ENCODE data around the gene FITM1. TPM values are rescaled to one million over a fixed set of nuclear protein-coding genes. Genes with fewer than 3 reads are reported as not detected.

Gene FITM1
- total and polyA plus RNA-seq, 8 donors, result 2.7 to 12.0 (median 4.0) TPM

- DNase-seq (no peak), FAIRE-seq (no peak), ATAC-seq (no peak)
- Histone ChIP-seq H3K4me3 (no peak overlapping the region), H3K36me3 (no peaks in the 10 kb centered on the region), H3K9me3 (no peaks in the 10 kb centered on the region), H3K27me3 (no peaks in the 10 kb centered on the region), H3K27ac (no peak overlapping the region), H3K4me1 (peaks cover 0 to 4% (median 0%) of the 10 kb centered on the region in 3 donors)
- intact Hi-C loops (cut with DNase I), result no loop called here
- TF ChIP-seq, protein P1, sequence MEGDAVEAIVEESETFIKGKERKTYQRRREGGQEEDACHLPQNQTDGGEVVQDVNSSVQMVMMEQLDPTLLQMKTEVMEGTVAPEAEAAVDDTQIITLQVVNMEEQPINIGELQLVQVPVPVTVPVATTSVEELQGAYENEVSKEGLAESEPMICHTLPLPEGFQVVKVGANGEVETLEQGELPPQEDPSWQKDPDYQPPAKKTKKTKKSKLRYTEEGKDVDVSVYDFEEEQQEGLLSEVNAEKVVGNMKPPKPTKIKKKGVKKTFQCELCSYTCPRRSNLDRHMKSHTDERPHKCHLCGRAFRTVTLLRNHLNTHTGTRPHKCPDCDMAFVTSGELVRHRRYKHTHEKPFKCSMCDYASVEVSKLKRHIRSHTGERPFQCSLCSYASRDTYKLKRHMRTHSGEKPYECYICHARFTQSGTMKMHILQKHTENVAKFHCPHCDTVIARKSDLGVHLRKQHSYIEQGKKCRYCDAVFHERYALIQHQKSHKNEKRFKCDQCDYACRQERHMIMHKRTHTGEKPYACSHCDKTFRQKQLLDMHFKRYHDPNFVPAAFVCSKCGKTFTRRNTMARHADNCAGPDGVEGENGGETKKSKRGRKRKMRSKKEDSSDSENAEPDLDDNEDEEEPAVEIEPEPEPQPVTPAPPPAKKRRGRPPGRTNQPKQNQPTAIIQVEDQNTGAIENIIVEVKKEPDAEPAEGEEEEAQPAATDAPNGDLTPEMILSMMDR (IDR thresholded peaks at IDR 0.05), result no peak
- 48 to 68% methylated on average over 3 of the region's 3 CpGs for WGBS, 2 donors
These were observed 47.0 kb upstream of the FITM1 start for GRCh38 chr14:24083462-24083861.

GRCh38 chr14:24084440-24084839, 46.0 kb upstream of the FITM1 start:
- no peaks in the 10 kb centered on the region for H3K36me3 ChIP-seq
- 94 to 100% methylated on average over 2 of the region's 2 CpGs for WGBS, 2 donors
- H3K9me3 ChIP-seq, result no peaks in the 10 kb centered on the region
- H3K27ac ChIP-seq, result no peak overlapping the region
- DNase-seq (no peak), ATAC-seq (no peak), FAIRE-seq (no peak)
- H3K27me3 ChIP-seq, result no peaks in the 10 kb centered on the region
- intact Hi-C loops (cut with DNase I), result no loop called here
- H3K4me3 ChIP-seq, result no peak overlapping the region
- TF ChIP-seq, protein P1 (IDR thresholded peaks at IDR 0.05), result no peak
- H3K4me1 ChIP-seq, result peaks cover 0 to 4% (median 0%) of the 10 kb centered on the region in 3 donors

- H3K4me3 ChIP-seq, result no peak overlapping the region
- H3K27ac ChIP-seq, result no peak overlapping the region
- H3K27me3 ChIP-seq, result no peaks in the 10 kb centered on the region
- no peaks in the 10 kb centered on the region for H3K9me3 ChIP-seq
- intact Hi-C loops (cut with DNase I), result no loop called here
- TF ChIP-seq, protein P1 (IDR thresholded peaks at IDR 0.05), result no peak
- ATAC-seq, result no peak
- no peak for DNase-seq
- 92 to 93% methylated on average over 3 of the region's 3 CpGs for WGBS, 2 donors
- no peak for FAIRE-seq
- H3K4me1 ChIP-seq, result peaks cover 0 to 4% (median 0%) of the 10 kb centered on the region in 3 donors
- no peaks in the 10 kb centered on the region for H3K36me3 ChIP-seq
These were observed 45.2 kb upstream of the FITM1 start for GRCh38 chr14:24085215-24085614.

DNA sequence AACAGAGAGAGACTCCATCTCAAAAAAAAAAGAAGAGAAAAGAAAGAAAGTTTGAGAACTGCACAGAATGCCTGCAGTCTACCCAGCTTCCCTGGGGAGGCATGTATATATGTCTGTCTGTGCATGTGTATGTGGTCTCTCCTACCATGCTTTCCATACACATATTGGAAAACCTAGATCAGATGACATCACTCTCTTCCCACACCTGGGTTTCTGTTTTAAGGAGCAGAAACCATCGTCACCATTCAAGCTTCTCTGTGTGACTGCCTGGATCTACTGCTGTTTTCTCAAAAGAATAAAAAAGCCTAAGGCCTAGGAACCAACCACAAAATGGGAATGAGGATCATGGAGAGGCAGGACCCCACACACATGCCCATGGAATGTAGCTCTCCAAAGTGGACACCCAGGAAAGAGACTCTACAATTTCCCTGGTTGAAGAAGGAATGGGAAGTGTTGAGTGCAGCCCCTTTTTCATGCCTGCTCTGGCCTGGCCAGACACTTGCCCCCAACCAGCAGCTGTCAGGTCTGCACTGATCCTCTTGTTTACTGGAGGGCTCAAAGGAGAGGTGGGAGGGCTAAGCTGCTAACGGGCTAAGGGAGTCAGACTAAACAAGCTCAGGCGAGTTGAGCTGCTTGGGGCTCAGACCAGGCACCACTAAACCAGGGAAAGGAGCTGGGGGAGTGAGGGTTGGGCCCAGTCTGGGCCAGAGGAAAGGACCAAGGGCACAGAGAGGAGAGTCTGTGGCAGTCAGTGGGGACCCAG, 44.1 kb upstream of the FITM1 start:
- ATAC-seq, result no peak
- Histone ChIP-seq H3K4me3 (no peak overlapping the region), H3K27me3 (no peaks in the 10 kb centered on the region), H3K36me3 (no peaks in the 10 kb centered on the region), H3K9me3 (no peaks in the 10 kb centered on the region), H3K27ac (no peak overlapping the region), H3K4me1 (peaks cover 0 to 4% (median 0%) of the 10 kb centered on the region in 3 donors)
- no peak for DNase-seq
- FAIRE-seq, result no peak
- TF ChIP-seq, protein P1 (IDR thresholded peaks at IDR 0.05), result no peak
- WGBS, 2 donors, result 84 to 97% methylated on average over 3 of the region's 3 CpGs
- intact Hi-C loops (cut with DNase I), result no loop called here

- TF ChIP-seq, protein P1 (IDR thresholded peaks at IDR 0.05), result no peak
- Histone ChIP-seq H3K9me3 (no peaks in the 10 kb centered on the region), H3K27ac (no peak overlapping the region), H3K27me3 (no peaks in the 10 kb centered on the region), H3K4me3 (no peak overlapping the region), H3K4me1 (peaks cover 0 to 6% (median 5%) of the 10 kb centered on the region in 3 donors), H3K36me3 (no peaks in the 10 kb centered on the region)
- FAIRE-seq, result no peak
- 86 to 100% methylated on average over 1 of the region's 1 CpG for WGBS, 2 donors
- intact Hi-C loops (cut with DNase I), result no loop called here
- ATAC-seq, result no peak
- no peak for DNase-seq
These were observed 43.5 kb upstream of the FITM1 start for GRCh38 chr14:24087004-24087403.

Data from pancreas (tissue), 10 donors.